Spinal cord (tissue), 10 donors: ENCODE data around the gene THADA. TPM values are rescaled to one million over a fixed set of nuclear protein-coding genes. Genes with fewer than 3 reads are reported as not detected.

ENCODE experiments used
- DNase-seq, 6 donors: peaks; one replicate each; pipeline versions ENCODE4 v3.0.0 to v3.0.0-alpha.2; 2013 to 2015; ENCODE audit warnings: low spot score in 6 of 6, low read depth in 4 of 6
- H3K27ac ChIP-seq: one replicate; pipeline ENCODE4 v1.5.1; 2013; ENCODE audit warnings: low read depth, low read length, control low read depth
- H3K27me3 ChIP-seq: one replicate; pipeline ENCODE4 v1.6.1; 2013; ENCODE audit warnings: low read length; ENCODE audit not compliant: control insufficient read depth, insufficient read depth
- H3K36me3 ChIP-seq: one replicate; pipeline ENCODE4 v1.6.1; 2013; ENCODE audit warnings: low read length; ENCODE audit not compliant: control insufficient read depth, insufficient read depth
- H3K4me1 ChIP-seq: one replicate; pipeline ENCODE4 v1.6.1; 2013; ENCODE audit warnings: low read length; ENCODE audit not compliant: control insufficient read depth, insufficient read depth
- H3K4me3 ChIP-seq: one replicate; pipeline ENCODE4 v1.5.1; 2013; ENCODE audit warnings: low read depth, low read length, control low read depth
- H3K9me3 ChIP-seq: one replicate; pipeline ENCODE4 v1.6.1; 2013; ENCODE audit warnings: low read length; ENCODE audit not compliant: control insufficient read depth, insufficient read depth
- WGBS: methylation state at CpG from one replicate; pipeline ENCODE4 v1.1.5; 2013; ENCODE audit warnings: missing lambda C conversion rate; ENCODE audit not compliant: insufficient coverage; 5-methylcytosine and 5-hydroxymethylcytosine counted together
- polyA plus RNA-seq, 2 donors: library from polyadenylated mRNA; unstranded; fragments of 120-200 nt; gene quantifications; one replicate each; pipeline ENCODE4 v1.2.1, GENCODE V29; 2013; ENCODE audit not compliant: insufficient read length in 2 of 2
- total RNA-seq, 2 donors: library from RNA; depleted of rRNA in 1 of 2; stranded (reverse); fragments of 120-200 nt in 1 of 2; fragments of >200 nt in 1 of 2; gene quantifications; one replicate each; pipeline versions ENCODE4 v1.2.3 to v1.2.4, GENCODE V29; 2013 to 2014
- donor health status: healthy.

Gene THADA
- total and polyA plus RNA-seq, 4 donors: 16.5 to 44.8 (median 21.5) TPM

- no peaks in the 10 kb centered on the region for H3K27me3 ChIP-seq
- no peak for DNase-seq
- WGBS: 14% methylated on average over 1 of the region's 2 CpGs
- H3K4me1 ChIP-seq: peaks cover 6% of the 10 kb centered on the region
- no peaks in the 10 kb centered on the region for H3K36me3 ChIP-seq
- no peaks in the 10 kb centered on the region for H3K9me3 ChIP-seq
- H3K4me3 ChIP-seq: no peak overlapping the region
- peak overlapping the region; percentile 50 for H3K27ac ChIP-seq
Measured at GRCh38 chr2:43325107-43325811, 270.6 kb downstream of the THADA start.

- Histone ChIP-seq H3K9me3 (no peaks in the 10 kb centered on the region), H3K36me3 (no peaks in the 10 kb centered on the region), H3K27ac (peak overlapping the region; percentile 50), H3K27me3 (no peaks in the 10 kb centered on the region), H3K4me1 (peaks cover 6% of the 10 kb centered on the region), H3K4me3 (no peak overlapping the region)
- no peak for DNase-seq
- whole genome bisulfite sequencing: 82% methylated on average over 2 of the region's 8 CpGs
Measured at GRCh38 chr2:43324259-43325106, 271.4 kb downstream of the THADA start.

- DNase-seq: no peak
- H3K36me3 ChIP-seq: no peaks in the 10 kb centered on the region
- H3K4me1 ChIP-seq: peaks cover 6% of the 10 kb centered on the region
- no peak overlapping the region for H3K4me3 ChIP-seq
- WGBS: 98% methylated on average over 3 of the region's 4 CpGs
- no peaks in the 10 kb centered on the region for H3K27me3 ChIP-seq
- H3K9me3 ChIP-seq: no peaks in the 10 kb centered on the region
- H3K27ac ChIP-seq: peak overlapping the region; percentile 50
Measured at GRCh38 chr2:43323857-43324256, 272.0 kb downstream of the THADA start.

- peaks cover 6% of the 10 kb centered on the region for H3K4me1 ChIP-seq
- no peaks in the 10 kb centered on the region for H3K9me3 ChIP-seq
- no peaks in the 10 kb centered on the region for H3K36me3 ChIP-seq
- WGBS: no CpG with 5 or more reads among the region's 1 CpG
- no peaks in the 10 kb centered on the region for H3K27me3 ChIP-seq
- H3K4me3 ChIP-seq: no peak overlapping the region
- no peak overlapping the region for H3K27ac ChIP-seq
- DNase-seq: peak in 1 of 6 donors; percentile 33
Measured at GRCh38 chr2:43321446-43321845, 274.4 kb downstream of the THADA start.

GRCh38 chr2:43319541-43319940 is 276.3 kb downstream of the THADA start:
- DNase-seq: no peak
- Histone ChIP-seq H3K9me3 (no peaks in the 10 kb centered on the region), H3K27me3 (no peaks in the 10 kb centered on the region), H3K27ac (no peak overlapping the region), H3K4me1 (peaks cover 1% of the 10 kb centered on the region), H3K4me3 (no peak overlapping the region), H3K36me3 (no peaks in the 10 kb centered on the region)
- 80% methylated on average over 1 of the region's 2 CpGs for WGBS

GRCh38 chr2:43318791-43319190 is 277.0 kb downstream of the THADA start:
- H3K27ac ChIP-seq: no peak overlapping the region
- H3K4me3 ChIP-seq: no peak overlapping the region

GRCh38 chr2:43317680-43318079 is 278.2 kb downstream of the THADA start:
- H3K27me3 ChIP-seq: no peaks in the 10 kb centered on the region
- no peak overlapping the region for H3K4me3 ChIP-seq
- no CpG with 5 or more reads among the region's 3 CpGs for WGBS
- no peak for DNase-seq
- H3K27ac ChIP-seq: no peak overlapping the region
- no peaks in the 10 kb centered on the region for H3K36me3 ChIP-seq
- no peaks in the 10 kb centered on the region for H3K9me3 ChIP-seq
- H3K4me1 ChIP-seq: peaks cover 5% of the 10 kb centered on the region

More at GRCh38 chr2:43318791-43319190, 277.0 kb downstream of the THADA start:
- Histone ChIP-seq H3K27me3 (no peaks in the 10 kb centered on the region), H3K36me3 (no peaks in the 10 kb centered on the region), H3K4me1 (no peaks in the 10 kb centered on the region), H3K9me3 (no peaks in the 10 kb centered on the region)
- DNase-seq: peak in 1 of 6 donors; percentile 20

- no peak overlapping the region for H3K27ac ChIP-seq
- H3K36me3 ChIP-seq: no peaks in the 10 kb centered on the region
- no peak for DNase-seq
- H3K27me3 ChIP-seq: no peaks in the 10 kb centered on the region
- H3K4me3 ChIP-seq: no peak overlapping the region
- peaks cover 5% of the 10 kb centered on the region for H3K4me1 ChIP-seq
- H3K9me3 ChIP-seq: no peaks in the 10 kb centered on the region
- WGBS: no CpG with 5 or more reads among the region's 1 CpG
Measured at GRCh38 chr2:43317194-43317593, 278.6 kb downstream of the THADA start.

- 100% methylated on average over 1 of the region's 2 CpGs for WGBS
- Histone ChIP-seq H3K4me3 (no peak overlapping the region), H3K27ac (no peak overlapping the region), H3K27me3 (no peaks in the 10 kb centered on the region), H3K4me1 (peaks cover 5% of the 10 kb centered on the region), H3K36me3 (no peaks in the 10 kb centered on the region), H3K9me3 (no peaks in the 10 kb centered on the region)
- no peak for DNase-seq
Measured at GRCh38 chr2:43315482-43315881, 280.4 kb downstream of the THADA start.
